ENCODE data around the gene PPARD. TPM values are rescaled to one million over a fixed set of nuclear protein-coding genes. Genes with fewer than 3 reads are reported as not detected.

Gene PPARD
- polyA plus RNA-seq, 4 donors, result 7.8 to 29.4 (median 13.8) TPM

GRCh38 chr6:35451354-35452182, 109.2 kb downstream of the PPARD start:
- H3K27me3 ChIP-seq (ENCODE audit: control insufficient read depth in 3 of 3, insufficient read depth in 3 of 3, low read length in 3 of 3), result no peaks in the 10 kb centered on the region
- H3K36me3 ChIP-seq (ENCODE audit: control insufficient read depth in 3 of 3, insufficient read depth in 2 of 3, low read depth in 1 of 3, low read length in 3 of 3), result peaks cover 0 to 20% (median 0%) of the 10 kb centered on the region in 3 donors
- H3K4me3 ChIP-seq (ENCODE audit: low read depth in 1 of 3, low read length in 3 of 3), result peak overlapping the region in 2 of 3 donors; percentile 27 to 79
- no peak for FAIRE-seq
- H3K9me3 ChIP-seq (ENCODE audit: control insufficient read depth in 2 of 2, insufficient read depth in 1 of 2, low read depth in 1 of 2, low read length in 1 of 2), result no peaks in the 10 kb centered on the region
- WGBS, 3 donors, result 11 to 16% (median 13%) methylated on average over 20 of the region's 20 CpGs
- H3K27ac ChIP-seq (ENCODE audit: low read depth in 1 of 3, low read length in 2 of 3), result peak overlapping the region in 2 of 3 donors; percentile 55 to 57
- peaks cover 0 to 17% (median 0%) of the 10 kb centered on the region in 3 donors for H3K4me1 ChIP-seq (ENCODE audit: control insufficient read depth in 3 of 3, insufficient read depth in 2 of 3, low read depth in 1 of 3, low read length in 2 of 3)
- peak in 1 of 2 donors; percentile 47 for DNase-seq

GRCh38 chr6:35452183-35453090, 110.1 kb downstream of the PPARD start, which contains the start of gene FANCE:
Gene FANCE (plus strand): TSS chr6:35452338. CDS start chr6:35452546, 208 bp downstream.
- whole genome bisulfite sequencing, 3 donors, result 1% methylated on average over 66 to 87 of the region's 87 CpGs
- peak; percentile 94 to 97 for DNase-seq
- H3K27me3 ChIP-seq (ENCODE audit: control insufficient read depth in 3 of 3, insufficient read depth in 3 of 3, low read length in 3 of 3), result no peaks in the 10 kb centered on the region
- peak within 1 kb of the TSS; percentile 44 to 89 (median 77) for H3K27ac ChIP-seq (ENCODE audit: low read depth in 1 of 3, low read length in 2 of 3)
- H3K4me3 ChIP-seq (ENCODE audit: low read depth in 1 of 3, low read length in 3 of 3), result peak within 1 kb of the TSS; percentile 69 to 79 (median 78)
- peaks cover 0 to 28% (median 0%) of the 10 kb centered on the region in 3 donors for H3K36me3 ChIP-seq (ENCODE audit: control insufficient read depth in 3 of 3, insufficient read depth in 2 of 3, low read depth in 1 of 3, low read length in 3 of 3)
- FAIRE-seq, result no peak
- peaks cover 0 to 17% (median 0%) of the 10 kb centered on the region in 3 donors for H3K4me1 ChIP-seq (ENCODE audit: control insufficient read depth in 3 of 3, insufficient read depth in 2 of 3, low read depth in 1 of 3, low read length in 2 of 3)
- no peaks in the 10 kb centered on the region for H3K9me3 ChIP-seq (ENCODE audit: control insufficient read depth in 2 of 2, insufficient read depth in 1 of 2, low read depth in 1 of 2, low read length in 1 of 2)

- peaks cover 0 to 17% (median 0%) of the 10 kb centered on the region in 3 donors for H3K4me1 ChIP-seq (ENCODE audit: control insufficient read depth in 3 of 3, insufficient read depth in 2 of 3, low read depth in 1 of 3, low read length in 2 of 3)
- H3K36me3 ChIP-seq (ENCODE audit: control insufficient read depth in 3 of 3, insufficient read depth in 2 of 3, low read depth in 1 of 3, low read length in 3 of 3), result peaks cover 0 to 35% (median 0%) of the 10 kb centered on the region in 3 donors
- no peaks in the 10 kb centered on the region for H3K9me3 ChIP-seq (ENCODE audit: control insufficient read depth in 2 of 2, insufficient read depth in 1 of 2, low read depth in 1 of 2, low read length in 1 of 2)
- H3K4me3 ChIP-seq (ENCODE audit: low read depth in 1 of 3, low read length in 3 of 3), result peak overlapping the region in 1 of 3 donors; percentile 78
- DNase-seq, result no peak
- no peaks in the 10 kb centered on the region for H3K27me3 ChIP-seq (ENCODE audit: control insufficient read depth in 3 of 3, insufficient read depth in 3 of 3, low read length in 3 of 3)
- no peak for FAIRE-seq
- WGBS, 3 donors, result 12 to 31% (median 30%) methylated on average over 3 of the region's 3 CpGs
- no peak overlapping the region for H3K27ac ChIP-seq (ENCODE audit: low read depth in 1 of 3, low read length in 2 of 3)
Observed at GRCh38 chr6:35453236-35453635, 110.9 kb downstream of the PPARD start.

GRCh38 chr6:35454391-35455110, 112.2 kb downstream of the PPARD start:
- FAIRE-seq, result no peak
- DNase-seq, result no peak
- 85 to 96% (median 95%) methylated on average over 9 of the region's 9 CpGs for WGBS, 3 donors

GRCh38 chr6:35457907-35458306, 115.5 kb downstream of the PPARD start:
- FAIRE-seq (no peak), DNase-seq (no peak)
- peaks cover 0 to 8% (median 0%) of the 10 kb centered on the region in 3 donors for H3K4me1 ChIP-seq (ENCODE audit: control insufficient read depth in 3 of 3, insufficient read depth in 2 of 3, low read depth in 1 of 3, low read length in 2 of 3)
- H3K27ac ChIP-seq (ENCODE audit: low read depth in 1 of 3, low read length in 2 of 3), result no peak overlapping the region
- H3K4me3 ChIP-seq (ENCODE audit: low read depth in 1 of 3, low read length in 3 of 3), result no peak overlapping the region
- no peaks in the 10 kb centered on the region for H3K9me3 ChIP-seq (ENCODE audit: control insufficient read depth in 2 of 2, insufficient read depth in 1 of 2, low read depth in 1 of 2, low read length in 1 of 2)
- peaks cover 0 to 69% (median 0%) of the 10 kb centered on the region in 3 donors for H3K36me3 ChIP-seq (ENCODE audit: control insufficient read depth in 3 of 3, insufficient read depth in 2 of 3, low read depth in 1 of 3, low read length in 3 of 3)
- no peaks in the 10 kb centered on the region for H3K27me3 ChIP-seq (ENCODE audit: control insufficient read depth in 3 of 3, insufficient read depth in 3 of 3, low read length in 3 of 3)
- WGBS, 3 donors, result 82 to 95% (median 82%) methylated on average over 4 of the region's 4 CpGs

More at GRCh38 chr6:35454391-35455110, 112.2 kb downstream of the PPARD start:
- Histone ChIP-seq H3K27ac (ENCODE audit: low read depth in 1 of 3, low read length in 2 of 3) (no peak overlapping the region), H3K27me3 (ENCODE audit: control insufficient read depth in 3 of 3, insufficient read depth in 3 of 3, low read length in 3 of 3) (no peaks in the 10 kb centered on the region), H3K36me3 (ENCODE audit: control insufficient read depth in 3 of 3, insufficient read depth in 2 of 3, low read depth in 1 of 3, low read length in 3 of 3) (peaks cover 0 to 46% (median 0%) of the 10 kb centered on the region in 3 donors), H3K9me3 (ENCODE audit: control insufficient read depth in 2 of 2, insufficient read depth in 1 of 2, low read depth in 1 of 2, low read length in 1 of 2) (no peaks in the 10 kb centered on the region), H3K4me1 (ENCODE audit: control insufficient read depth in 3 of 3, insufficient read depth in 2 of 3, low read depth in 1 of 3, low read length in 2 of 3) (peaks cover 0 to 17% (median 0%) of the 10 kb centered on the region in 3 donors), H3K4me3 (ENCODE audit: low read depth in 1 of 3, low read length in 3 of 3) (no peak overlapping the region)

GRCh38 chr6:35461270-35461669, 118.9 kb downstream of the PPARD start:
- 78 to 96% (median 88%) methylated on average over 3 of the region's 3 CpGs for WGBS, 3 donors

GRCh38 chr6:35463292-35463691, 120.9 kb downstream of the PPARD start:
- no peak overlapping the region for H3K27ac ChIP-seq (ENCODE audit: low read depth in 1 of 3, low read length in 2 of 3)
- H3K36me3 ChIP-seq (ENCODE audit: control insufficient read depth in 3 of 3, insufficient read depth in 2 of 3, low read depth in 1 of 3, low read length in 3 of 3), result peaks cover 0 to 61% (median 0%) of the 10 kb centered on the region in 3 donors
- H3K9me3 ChIP-seq (ENCODE audit: control insufficient read depth in 2 of 2, insufficient read depth in 1 of 2, low read depth in 1 of 2, low read length in 1 of 2), result no peaks in the 10 kb centered on the region
- peaks cover 0 to 3% (median 0%) of the 10 kb centered on the region in 3 donors for H3K4me1 ChIP-seq (ENCODE audit: control insufficient read depth in 3 of 3, insufficient read depth in 2 of 3, low read depth in 1 of 3, low read length in 2 of 3)
- 73 to 93% (median 86%) methylated on average over 3 to 4 of the region's 4 CpGs for WGBS, 3 donors
- DNase-seq, result no peak
- no peaks in the 10 kb centered on the region for H3K27me3 ChIP-seq (ENCODE audit: control insufficient read depth in 3 of 3, insufficient read depth in 3 of 3, low read length in 3 of 3)
- no peak overlapping the region for H3K4me3 ChIP-seq (ENCODE audit: low read depth in 1 of 3, low read length in 3 of 3)
- FAIRE-seq, result no peak

More at GRCh38 chr6:35461270-35461669, 118.9 kb downstream of the PPARD start:
- DNase-seq, result no peak
- Histone ChIP-seq H3K9me3 (ENCODE audit: control insufficient read depth in 2 of 2, insufficient read depth in 1 of 2, low read depth in 1 of 2, low read length in 1 of 2) (no peaks in the 10 kb centered on the region), H3K27me3 (ENCODE audit: control insufficient read depth in 3 of 3, insufficient read depth in 3 of 3, low read length in 3 of 3) (no peaks in the 10 kb centered on the region), H3K27ac (ENCODE audit: low read depth in 1 of 3, low read length in 2 of 3) (no peak overlapping the region), H3K4me1 (ENCODE audit: control insufficient read depth in 3 of 3, insufficient read depth in 2 of 3, low read depth in 1 of 3, low read length in 2 of 3) (no peaks in the 10 kb centered on the region), H3K36me3 (ENCODE audit: control insufficient read depth in 3 of 3, insufficient read depth in 2 of 3, low read depth in 1 of 3, low read length in 3 of 3) (peaks cover 0 to 68% (median 0%) of the 10 kb centered on the region in 3 donors), H3K4me3 (ENCODE audit: low read depth in 1 of 3, low read length in 3 of 3) (no peak overlapping the region)
- no peak for FAIRE-seq

Measured in small intestine (tissue), 7 donors.